Astrocyte (in vitro differentiated cells and primary cell): ENCODE results near the gene PPIL4. TPM values are rescaled to one million over a fixed set of nuclear protein-coding genes. Genes with fewer than 3 reads are reported as not detected.

ENCODE experiments used
- DNase-seq: peaks from one replicate; pipeline ENCODE4 v3.0.0-alpha.2; 2010; ENCODE audit warnings: low read depth
- FAIRE-seq: peaks from 2 replicates; lab custom pipeline; 2011; peaks lifted over from hg19 to GRCh38; lab: Jason Lieb, UNC
- H2AFZ ChIP-seq: 2 replicates; pipeline ENCODE4 v1.6.0; 2012; ENCODE audit warnings: low read depth, low read length, inconsistent platforms
- H3K27ac ChIP-seq: 2 replicates; pipeline ENCODE4 v1.5.1; 2011; ENCODE audit warnings: low read depth, low read length, inconsistent platforms
- H3K27me3 ChIP-seq: 2 replicates; pipeline ENCODE4 v1.6.0; 2011; ENCODE audit warnings: low read length, inconsistent platforms; ENCODE audit not compliant: insufficient read depth
- H3K36me3 ChIP-seq: 2 replicates; pipeline ENCODE4 v1.5.1; 2011; ENCODE audit warnings: low read length, inconsistent platforms; ENCODE audit not compliant: insufficient read depth
- H3K4me1 ChIP-seq: 2 replicates; pipeline ENCODE4 v1.5.1; 2011; ENCODE audit warnings: low read length, inconsistent platforms; ENCODE audit not compliant: insufficient read depth
- H3K4me2 ChIP-seq: 2 replicates; pipeline ENCODE4 v1.6.0; 2012; ENCODE audit warnings: low read length, inconsistent platforms
- H3K4me3 ChIP-seq: 2 replicates; pipeline ENCODE4 v1.5.1; 2011; ENCODE audit warnings: low read depth, mild to moderate bottlenecking, low read length, inconsistent platforms; ENCODE audit not compliant: insufficient read depth
- H3K79me2 ChIP-seq: 2 replicates; pipeline ENCODE4 v1.6.0; 2012; ENCODE audit warnings: mild to moderate bottlenecking, low read length, inconsistent platforms; ENCODE audit not compliant: insufficient read depth
- H3K9ac ChIP-seq: 2 replicates; pipeline ENCODE4 v1.6.0; 2012; ENCODE audit warnings: mild to moderate bottlenecking, low read length, inconsistent platforms
- H3K9me3 ChIP-seq: 2 replicates; pipeline ENCODE4 v1.5.1; 2012; ENCODE audit warnings: low read depth, mild to moderate bottlenecking, low read length, inconsistent platforms; ENCODE audit not compliant: insufficient read depth
- H4K20me1 ChIP-seq: 2 replicates; pipeline ENCODE4 v1.6.0; 2012; ENCODE audit warnings: low read length, inconsistent platforms; ENCODE audit not compliant: insufficient read depth
- H3K27ac Mint-ChIP-seq: one replicate; pipeline ENCODE4 v1.8.0; 2021; ENCODE audit warnings: mild to moderate bottlenecking, mixed read lengths; ENCODE audit not compliant: unreplicated experiment
- H3K27me3 Mint-ChIP-seq: one replicate; pipeline ENCODE4 v1.8.0; 2021; ENCODE audit warnings: low read depth, mixed read lengths; ENCODE audit not compliant: unreplicated experiment
- H3K36me3 Mint-ChIP-seq: one replicate; pipeline ENCODE4 v1.8.0; 2021; ENCODE audit warnings: low read depth, mixed read lengths; ENCODE audit not compliant: unreplicated experiment
- H3K4me1 Mint-ChIP-seq: one replicate; pipeline ENCODE4 v1.8.0; 2021; ENCODE audit warnings: low read depth, mixed read lengths; ENCODE audit not compliant: unreplicated experiment
- H3K4me3 Mint-ChIP-seq: one replicate; pipeline ENCODE4 v1.8.0; 2021; ENCODE audit warnings: mild to moderate bottlenecking, moderate library complexity, mixed read lengths; ENCODE audit not compliant: unreplicated experiment
- H3K9me3 Mint-ChIP-seq: one replicate; pipeline ENCODE4 v1.8.0; 2021; ENCODE audit warnings: mild to moderate bottlenecking, mixed read lengths; ENCODE audit not compliant: unreplicated experiment
- EZH2 ChIP-seq: IDR thresholded peaks from 2 replicates; pipeline ENCODE4 v1.6.1; 2012; ENCODE audit warnings: mild to moderate bottlenecking, low read length, inconsistent platforms; ENCODE audit not compliant: insufficient read depth
- total RNA-seq: library from RNA; stranded (reverse); gene quantifications from 2 replicates; pipeline ENCODE4 v1.2.1, GENCODE V29; 2021
- TF ChIP-seq, protein P1 (sequence below): IDR thresholded peaks from 2 replicates; pipeline ENCODE4 v1.5.1; 2011; ENCODE audit warnings: low read depth, mild to moderate bottlenecking, inconsistent platforms, low read length, moderate library complexity; ENCODE audit not compliant: insufficient read depth

Gene PPIL4
- total RNA-seq, 1 donor from 2014 or later = 39.2 TPM

DNA sequence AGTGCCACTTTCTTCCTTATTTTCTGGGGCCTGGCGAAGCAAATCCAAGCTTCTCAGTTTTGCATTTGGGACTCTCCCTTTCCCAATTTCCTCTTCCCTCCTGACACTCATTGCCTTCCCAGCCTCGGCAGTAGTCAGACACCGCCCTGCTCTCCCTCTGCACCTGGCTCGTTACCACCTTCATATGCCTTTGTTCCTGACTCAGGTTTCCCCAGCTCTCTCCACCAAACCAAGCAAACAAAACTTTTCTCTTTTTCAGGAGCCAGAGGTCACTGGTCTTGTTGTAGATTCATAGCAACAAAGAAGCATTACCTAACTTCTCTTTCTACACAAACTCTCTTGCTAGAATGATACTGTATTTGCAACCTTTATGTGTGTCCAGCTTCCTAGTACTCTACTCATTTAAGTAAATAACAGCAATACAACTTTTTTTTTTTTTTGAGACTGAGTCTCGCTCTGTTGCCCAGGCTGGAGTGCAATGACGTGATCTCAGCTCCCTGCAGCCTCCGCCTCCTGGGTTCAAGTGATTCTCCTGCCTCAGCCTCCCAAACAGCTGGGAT, 52.0 kb downstream of the PPIL4 start:
- H3K79me2 ChIP-seq = no peaks in the 10 kb centered on the region
- no peak overlapping the region for H2AFZ ChIP-seq
- H3K36me3 ChIP-seq = no peaks in the 10 kb centered on the region
- no peaks in the 10 kb centered on the region for H3K27me3 ChIP-seq
- H3K4me3 Mint-ChIP-seq = no peak overlapping the region
- FAIRE-seq (no peak), DNase-seq (no peak)
- H4K20me1 ChIP-seq = no peaks in the 10 kb centered on the region
- H3K27ac ChIP-seq = no peak overlapping the region
- peaks cover 4% of the 10 kb centered on the region for H3K4me1 Mint-ChIP-seq
- no peaks in the 10 kb centered on the region for H3K27me3 Mint-ChIP-seq
- no peaks in the 10 kb centered on the region for H3K9me3 Mint-ChIP-seq
- no peak overlapping the region for H3K4me2 ChIP-seq
- no peak overlapping the region for H3K27ac Mint-ChIP-seq
- TF ChIP-seq, protein P1, sequence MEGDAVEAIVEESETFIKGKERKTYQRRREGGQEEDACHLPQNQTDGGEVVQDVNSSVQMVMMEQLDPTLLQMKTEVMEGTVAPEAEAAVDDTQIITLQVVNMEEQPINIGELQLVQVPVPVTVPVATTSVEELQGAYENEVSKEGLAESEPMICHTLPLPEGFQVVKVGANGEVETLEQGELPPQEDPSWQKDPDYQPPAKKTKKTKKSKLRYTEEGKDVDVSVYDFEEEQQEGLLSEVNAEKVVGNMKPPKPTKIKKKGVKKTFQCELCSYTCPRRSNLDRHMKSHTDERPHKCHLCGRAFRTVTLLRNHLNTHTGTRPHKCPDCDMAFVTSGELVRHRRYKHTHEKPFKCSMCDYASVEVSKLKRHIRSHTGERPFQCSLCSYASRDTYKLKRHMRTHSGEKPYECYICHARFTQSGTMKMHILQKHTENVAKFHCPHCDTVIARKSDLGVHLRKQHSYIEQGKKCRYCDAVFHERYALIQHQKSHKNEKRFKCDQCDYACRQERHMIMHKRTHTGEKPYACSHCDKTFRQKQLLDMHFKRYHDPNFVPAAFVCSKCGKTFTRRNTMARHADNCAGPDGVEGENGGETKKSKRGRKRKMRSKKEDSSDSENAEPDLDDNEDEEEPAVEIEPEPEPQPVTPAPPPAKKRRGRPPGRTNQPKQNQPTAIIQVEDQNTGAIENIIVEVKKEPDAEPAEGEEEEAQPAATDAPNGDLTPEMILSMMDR = no peak
- TF ChIP-seq EZH2 = no peak
- H3K9ac ChIP-seq = no peak overlapping the region
- no peak overlapping the region for H3K4me3 ChIP-seq
- no peaks in the 10 kb centered on the region for H3K9me3 ChIP-seq
- peaks cover 8% of the 10 kb centered on the region for H3K4me1 ChIP-seq
- no peaks in the 10 kb centered on the region for H3K36me3 Mint-ChIP-seq

DNA sequence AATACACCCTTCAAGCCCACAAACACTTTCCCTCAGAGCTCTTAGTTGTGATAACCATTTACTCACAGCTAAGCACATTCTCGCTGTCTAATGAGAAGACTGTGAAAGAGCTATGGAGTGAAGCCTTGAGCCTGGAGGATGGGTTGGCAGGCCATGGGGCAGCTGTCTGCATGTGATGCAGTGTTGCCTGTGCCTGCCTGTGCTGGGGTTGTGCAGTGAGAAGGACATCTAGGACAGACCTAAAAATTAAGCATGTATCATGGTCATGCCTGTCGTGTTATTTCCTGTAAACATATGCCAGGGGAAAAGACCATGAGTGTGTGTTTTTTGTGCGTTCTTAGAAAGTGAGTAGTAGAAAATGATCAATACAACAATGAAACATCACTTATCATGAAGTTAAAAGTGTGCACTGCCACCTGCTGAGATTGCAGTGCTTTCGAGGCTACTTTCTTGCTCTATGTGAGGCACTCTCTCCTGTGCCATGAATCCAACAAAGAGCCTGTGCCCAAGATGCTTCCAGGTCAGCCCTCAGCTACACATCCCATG, 53.0 kb downstream of the PPIL4 start:
- Mint-ChIP-seq H3K4me1 (peaks cover 7% of the 10 kb centered on the region), H3K27me3 (no peaks in the 10 kb centered on the region), H3K36me3 (no peaks in the 10 kb centered on the region), H3K27ac (no peak overlapping the region), H3K9me3 (no peaks in the 10 kb centered on the region), H3K4me3 (no peak overlapping the region)
- Histone ChIP-seq H2AFZ (no peak overlapping the region), H3K27ac (no peak overlapping the region), H3K9me3 (no peaks in the 10 kb centered on the region), H3K4me2 (no peak overlapping the region), H3K4me1 (peaks cover 7% of the 10 kb centered on the region), H3K9ac (no peak overlapping the region), H3K79me2 (no peaks in the 10 kb centered on the region), H3K4me3 (no peak overlapping the region), H3K27me3 (no peaks in the 10 kb centered on the region), H4K20me1 (no peaks in the 10 kb centered on the region), H3K36me3 (no peaks in the 10 kb centered on the region)
- DNase-seq = no peak
- FAIRE-seq = no peak
- no peak for TF ChIP-seq EZH2
- TF ChIP-seq, protein P1 = no peak

DNA sequence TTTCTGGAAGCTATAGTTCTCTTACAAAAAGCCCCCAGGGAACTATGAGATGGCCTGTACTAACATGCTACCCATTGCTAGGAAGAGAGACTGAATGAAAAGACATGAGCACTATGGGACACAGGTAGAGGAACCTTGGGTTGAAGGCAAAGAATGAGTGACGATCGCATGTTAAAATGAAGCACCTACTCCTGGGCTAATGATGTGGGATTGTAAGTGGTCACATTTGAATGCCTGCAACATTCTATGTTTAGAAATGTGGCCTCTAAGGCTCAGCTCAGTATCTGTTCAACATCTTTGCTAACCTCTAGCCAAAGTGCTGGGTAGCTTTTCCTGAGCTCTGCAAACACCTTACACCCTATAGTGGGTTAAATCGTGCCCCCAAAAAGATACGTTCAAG, 55.9 kb downstream of the PPIL4 start:
- TF ChIP-seq, protein P1 = no peak
- no peak for TF ChIP-seq EZH2
- no peak overlapping the region for H3K27ac ChIP-seq
- H3K4me1 Mint-ChIP-seq = peaks cover 3% of the 10 kb centered on the region
- no peak overlapping the region for H3K4me2 ChIP-seq
- DNase-seq (no peak), FAIRE-seq (no peak)
- H3K9me3 Mint-ChIP-seq = no peaks in the 10 kb centered on the region
- no peaks in the 10 kb centered on the region for H4K20me1 ChIP-seq
- no peaks in the 10 kb centered on the region for H3K27me3 ChIP-seq
- no peak overlapping the region for H3K27ac Mint-ChIP-seq
- H3K4me1 ChIP-seq = peaks cover 3% of the 10 kb centered on the region
- no peaks in the 10 kb centered on the region for H3K36me3 ChIP-seq
- no peaks in the 10 kb centered on the region for H3K79me2 ChIP-seq
- H3K9ac ChIP-seq = no peak overlapping the region
- H2AFZ ChIP-seq = no peak overlapping the region
- H3K4me3 Mint-ChIP-seq = no peak overlapping the region
- no peaks in the 10 kb centered on the region for H3K36me3 Mint-ChIP-seq
- no peaks in the 10 kb centered on the region for H3K9me3 ChIP-seq
- no peak overlapping the region for H3K4me3 ChIP-seq
- H3K27me3 Mint-ChIP-seq = peaks cover 5% of the 10 kb centered on the region
